DND-41 (cell line): ENCODE data around the gene SYT1.

Experiments used
- EZH2 ChIP-seq: IDR thresholded peaks from 3 replicates; pipeline ENCODE4 v1.6.1; 2012; ENCODE audit warnings: borderline replicate concordance, low read depth, mild to moderate bottlenecking, moderate library complexity, low read length, inconsistent platforms; ENCODE audit not compliant: severe bottlenecking
- TF ChIP-seq, protein P1 (sequence below): IDR thresholded peaks from 2 replicates; pipeline ENCODE4 v1.5.1; 2012; ENCODE audit warnings: borderline replicate concordance, low read length, moderate library complexity, mild to moderate bottlenecking; ENCODE audit not compliant: poor library complexity, severe bottlenecking; ENCODE audit errors: extremely low read depth

DNA sequence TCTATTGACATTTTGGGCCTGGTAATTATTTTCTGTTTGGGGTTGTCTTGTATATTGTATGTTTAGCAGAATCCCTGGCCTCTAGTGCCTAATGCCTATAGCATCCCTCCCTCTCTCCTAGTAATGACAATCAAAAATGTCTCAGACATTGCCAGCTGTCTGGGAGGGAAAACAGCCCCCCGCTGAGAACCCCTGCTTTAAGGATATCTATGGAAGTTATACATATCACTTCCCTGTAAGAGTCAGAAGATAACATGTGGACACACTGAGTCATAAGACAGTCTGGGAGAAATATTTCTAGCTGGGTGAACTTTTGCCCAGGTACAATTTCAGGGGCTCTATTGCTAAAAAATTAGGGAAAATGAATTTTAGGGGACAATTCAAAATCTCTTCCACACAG lies 571.2 kb downstream of the SYT1 start:
- TF ChIP-seq, protein P1, sequence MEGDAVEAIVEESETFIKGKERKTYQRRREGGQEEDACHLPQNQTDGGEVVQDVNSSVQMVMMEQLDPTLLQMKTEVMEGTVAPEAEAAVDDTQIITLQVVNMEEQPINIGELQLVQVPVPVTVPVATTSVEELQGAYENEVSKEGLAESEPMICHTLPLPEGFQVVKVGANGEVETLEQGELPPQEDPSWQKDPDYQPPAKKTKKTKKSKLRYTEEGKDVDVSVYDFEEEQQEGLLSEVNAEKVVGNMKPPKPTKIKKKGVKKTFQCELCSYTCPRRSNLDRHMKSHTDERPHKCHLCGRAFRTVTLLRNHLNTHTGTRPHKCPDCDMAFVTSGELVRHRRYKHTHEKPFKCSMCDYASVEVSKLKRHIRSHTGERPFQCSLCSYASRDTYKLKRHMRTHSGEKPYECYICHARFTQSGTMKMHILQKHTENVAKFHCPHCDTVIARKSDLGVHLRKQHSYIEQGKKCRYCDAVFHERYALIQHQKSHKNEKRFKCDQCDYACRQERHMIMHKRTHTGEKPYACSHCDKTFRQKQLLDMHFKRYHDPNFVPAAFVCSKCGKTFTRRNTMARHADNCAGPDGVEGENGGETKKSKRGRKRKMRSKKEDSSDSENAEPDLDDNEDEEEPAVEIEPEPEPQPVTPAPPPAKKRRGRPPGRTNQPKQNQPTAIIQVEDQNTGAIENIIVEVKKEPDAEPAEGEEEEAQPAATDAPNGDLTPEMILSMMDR = no peak
- no peak for TF ChIP-seq EZH2
